Stimulated activated CD4-positive, alpha-beta T cell treated with anti-CD3 and anti-CD28 coated beads, Interleukin-15, amount 100 ng/mL, for 24 hours (primary cell): ENCODE data around the gene RAPGEF4.
"Not testable (repeated sequence)": the region's sequence is repeated elsewhere in the genome, so short reads cannot be mapped to it uniquely, and the experiment has no call there.

Experiments
- DNase-seq: peaks from one replicate; pipeline ENCODE4 v3.0.0-alpha.2; 2020

RAPGEF4 gene

GRCh38 chr2:173079141-173079540 is 343.5 kb downstream of the RAPGEF4 start:
- DNase-seq: no peak

- no peak for DNase-seq
Measured at GRCh38 chr2:173079973-173080860, 344.6 kb downstream of the RAPGEF4 start.

- no peak for DNase-seq
Measured at GRCh38 chr2:173086518-173087213, 351.0 kb downstream of the RAPGEF4 start.

GRCh38 chr2:173087214-173087581 is 351.6 kb downstream of the RAPGEF4 start:
- no peak for DNase-seq

DNA sequence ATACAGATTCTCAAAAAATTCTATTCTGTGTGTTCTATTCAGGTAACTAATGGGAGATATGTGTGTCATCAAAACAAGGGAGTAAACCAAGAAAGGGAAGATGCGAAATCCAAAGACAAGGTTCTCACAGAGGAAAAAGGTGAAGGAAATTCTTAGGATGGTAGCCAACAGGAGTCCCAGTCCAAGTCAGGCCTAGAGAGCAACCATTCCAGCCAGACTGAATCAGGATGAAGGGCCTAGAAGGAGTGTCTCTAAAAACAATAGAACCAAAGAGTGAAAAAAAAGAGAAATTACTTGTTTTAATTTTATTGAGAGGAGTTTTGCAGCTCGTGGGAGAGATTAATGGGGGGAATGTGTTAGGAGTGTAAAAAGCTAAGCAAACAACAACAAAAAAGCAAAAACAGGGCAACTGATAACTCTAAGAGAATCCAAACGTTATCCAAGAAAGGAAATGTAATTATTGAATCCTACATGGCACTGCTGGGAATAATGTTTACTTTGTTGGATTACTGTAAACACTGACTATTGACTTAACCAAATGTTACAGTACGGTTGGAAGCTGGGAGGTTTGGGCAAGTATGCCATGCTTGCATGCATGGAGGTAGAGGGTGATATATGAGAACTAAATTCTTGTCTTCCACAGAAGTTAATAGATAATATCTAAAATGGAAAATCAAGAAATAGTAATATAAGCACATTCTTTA is 352.3 kb downstream of the RAPGEF4 start:
- DNase-seq: no peak

DNA sequence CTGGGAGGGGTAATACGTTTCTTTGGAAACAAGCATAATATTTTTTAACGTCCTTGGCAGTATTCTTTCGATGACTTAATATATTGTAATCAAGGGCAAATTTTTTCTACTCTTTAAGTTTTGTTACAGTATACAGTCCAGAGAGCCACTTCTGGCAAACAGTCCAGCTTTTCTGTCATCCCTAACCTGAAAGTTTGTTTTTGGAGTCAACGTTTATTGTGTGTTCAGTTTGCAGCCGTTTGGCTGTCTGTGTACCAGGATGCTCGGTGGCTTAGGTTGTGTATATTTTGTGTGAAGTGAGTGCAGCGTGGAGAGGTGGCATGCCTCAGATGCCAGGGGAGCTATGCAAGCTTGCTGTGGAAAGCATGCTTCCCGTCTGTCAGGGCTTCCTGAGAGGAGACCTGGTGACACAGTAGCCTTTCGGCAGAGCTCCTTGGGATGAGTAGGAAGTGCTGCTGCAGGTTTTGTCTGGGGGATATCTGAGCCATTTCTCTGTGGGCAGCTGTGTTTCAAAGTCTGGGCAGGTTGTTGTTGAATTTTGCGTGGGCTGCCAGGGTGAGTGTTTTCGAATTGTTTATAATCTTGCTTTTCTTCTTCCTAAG is 354.7 kb downstream of the RAPGEF4 start:
- DNase-seq: no peak

- DNase-seq: no peak
Measured at GRCh38 chr2:173090973-173091660, 355.5 kb downstream of the RAPGEF4 start.

DNA sequence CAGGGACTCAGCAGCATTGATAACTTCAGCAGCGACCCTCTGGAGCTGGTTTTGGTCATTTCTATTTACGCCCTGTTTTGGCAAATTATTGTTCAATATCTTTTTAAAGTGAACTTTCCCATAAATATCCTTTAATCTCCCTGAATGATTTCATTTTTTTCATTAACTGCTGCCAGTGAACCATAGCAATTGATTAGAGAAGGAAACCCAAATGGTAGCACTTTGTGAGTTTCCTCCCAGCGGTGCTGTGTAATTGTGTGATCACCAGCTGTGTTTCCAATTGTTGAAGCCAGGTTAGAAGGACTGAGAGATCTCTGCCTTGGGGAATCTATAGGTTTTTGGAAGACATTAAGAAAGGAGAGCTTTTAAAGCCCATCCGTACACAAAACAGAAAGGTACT is 356.3 kb downstream of the RAPGEF4 start:
- no peak for DNase-seq

DNA sequence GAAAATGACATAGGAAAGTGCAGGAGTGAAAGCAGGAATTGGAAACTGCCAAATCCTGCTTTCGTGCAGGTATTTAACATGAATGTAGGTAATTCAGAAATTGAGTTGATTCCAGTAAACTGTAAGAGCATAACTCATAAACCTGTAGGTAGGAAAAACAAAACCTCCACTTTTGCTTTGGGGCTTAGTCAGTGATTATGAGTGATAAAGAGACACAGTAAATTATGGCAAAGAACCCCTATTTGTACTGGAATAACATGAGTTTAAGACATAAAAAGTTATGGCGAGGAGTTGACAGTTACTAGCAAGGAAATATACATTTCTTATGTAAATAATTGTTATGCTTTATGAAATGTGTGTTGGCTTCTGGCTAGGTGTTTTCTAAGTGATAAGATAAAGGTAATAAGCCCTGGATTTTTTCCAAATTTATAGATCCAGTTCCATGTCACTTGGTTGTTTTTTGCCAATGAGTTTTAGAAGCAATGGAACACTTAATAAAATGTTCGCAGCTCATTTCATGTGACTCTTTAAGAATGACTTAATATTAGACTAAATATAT is 357.3 kb downstream of the RAPGEF4 start:
- DNase-seq: no peak

DNA sequence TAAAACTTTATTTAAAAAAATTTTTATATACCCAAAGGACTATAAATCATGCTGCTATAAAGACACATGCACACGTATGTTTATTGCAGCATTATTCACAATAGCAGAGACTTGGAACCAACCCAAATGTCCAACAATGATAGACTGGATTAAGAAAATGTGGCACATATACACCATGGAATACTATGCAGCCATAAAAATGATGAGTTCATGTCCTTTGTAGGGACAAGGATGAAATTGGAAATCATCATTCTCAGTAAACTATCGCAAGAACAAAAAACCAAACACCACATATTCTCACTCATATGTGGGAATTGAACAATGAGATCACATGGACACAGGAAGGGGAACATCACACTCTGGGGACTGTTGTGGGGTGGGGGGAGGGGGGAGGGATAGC is 358.0 kb downstream of the RAPGEF4 start:
- not testable (repeated sequence) for DNase-seq

GRCh38 chr2:173094731-173095130 is 359.1 kb downstream of the RAPGEF4 start:
- no peak for DNase-seq

GRCh38 chr2:173095356-173095755 is 359.7 kb downstream of the RAPGEF4 start:
- DNase-seq: no peak

- DNase-seq: no peak
Measured at GRCh38 chr2:173099271-173099670, 363.6 kb downstream of the RAPGEF4 start.

- DNase-seq: no peak
Measured at GRCh38 chr2:173099804-173100203, 364.2 kb downstream of the RAPGEF4 start.

GRCh38 chr2:173101687-173102086 is 366.0 kb downstream of the RAPGEF4 start:
- no peak for DNase-seq
